Measurements from ENCODE around the gene PRKN. TPM values are rescaled to one million over a fixed set of nuclear protein-coding genes. Genes with fewer than 3 reads are reported as not detected.

PRKN gene
- total RNA-seq, 1 experiment from 2014 or later, result not detected

GRCh38 chr6:161494566-161494965 lies 1233.0 kb downstream of the PRKN start:
- no peaks in the 10 kb centered on the region for H3K36me3 ChIP-seq (ENCODE audit: low read depth)
- TF ChIP-seq, protein P1, sequence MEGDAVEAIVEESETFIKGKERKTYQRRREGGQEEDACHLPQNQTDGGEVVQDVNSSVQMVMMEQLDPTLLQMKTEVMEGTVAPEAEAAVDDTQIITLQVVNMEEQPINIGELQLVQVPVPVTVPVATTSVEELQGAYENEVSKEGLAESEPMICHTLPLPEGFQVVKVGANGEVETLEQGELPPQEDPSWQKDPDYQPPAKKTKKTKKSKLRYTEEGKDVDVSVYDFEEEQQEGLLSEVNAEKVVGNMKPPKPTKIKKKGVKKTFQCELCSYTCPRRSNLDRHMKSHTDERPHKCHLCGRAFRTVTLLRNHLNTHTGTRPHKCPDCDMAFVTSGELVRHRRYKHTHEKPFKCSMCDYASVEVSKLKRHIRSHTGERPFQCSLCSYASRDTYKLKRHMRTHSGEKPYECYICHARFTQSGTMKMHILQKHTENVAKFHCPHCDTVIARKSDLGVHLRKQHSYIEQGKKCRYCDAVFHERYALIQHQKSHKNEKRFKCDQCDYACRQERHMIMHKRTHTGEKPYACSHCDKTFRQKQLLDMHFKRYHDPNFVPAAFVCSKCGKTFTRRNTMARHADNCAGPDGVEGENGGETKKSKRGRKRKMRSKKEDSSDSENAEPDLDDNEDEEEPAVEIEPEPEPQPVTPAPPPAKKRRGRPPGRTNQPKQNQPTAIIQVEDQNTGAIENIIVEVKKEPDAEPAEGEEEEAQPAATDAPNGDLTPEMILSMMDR (conservative IDR thresholded peaks at IDR 0.05), result no peak
- TF ChIP-seq EZH2 (IDR thresholded peaks at IDR 0.05; ENCODE audit: low read depth), result no peak
- H3K27me3 ChIP-seq (ENCODE audit: insufficient read depth, low read depth), result peaks cover 5% of the 10 kb centered on the region; the same call in 1 of the 2 replicates
- no peak overlapping the region for H2AFZ ChIP-seq
- no TSS peak for BruUV-seq (replicated peaks)
- ChIA-PET POLR2A (ENCODE audit: unreplicated experiment) (no interaction called here), CTCF (no interaction called here)
- no peaks in the 10 kb centered on the region for H3K4me1 ChIP-seq (replicated peaks; ENCODE audit: insufficient read depth)
- no peak overlapping the region for H3K4me2 ChIP-seq
- no peak for DNase-seq
- H3K9me2 ChIP-seq (ENCODE audit: insufficient read depth), result no peaks in the 10 kb centered on the region
- no peaks in the 10 kb centered on the region for H3F3A ChIP-seq (ENCODE audit: insufficient read depth, low read depth)
- intact Hi-C loops (cut with micrococcal nuclease; ENCODE audit: unreplicated experiment), result no loop called here
- H3K9me3 ChIP-seq (ENCODE audit: insufficient read depth, low read depth), result no peaks in the 10 kb centered on the region
- no peaks in the 10 kb centered on the region for H3K79me2 ChIP-seq (ENCODE audit: low read depth)
- H3K27ac ChIP-seq, result no peak overlapping the region
- no peaks in the 10 kb centered on the region for H4K20me1 ChIP-seq (ENCODE audit: insufficient read depth)
- H3K4me3 ChIP-seq, result no peak overlapping the region

GRCh38 chr6:161493576-161494118 lies 1233.9 kb downstream of the PRKN start:
- Histone ChIP-seq H3F3A (ENCODE audit: insufficient read depth, low read depth) (no peaks in the 10 kb centered on the region), H3K36me3 (ENCODE audit: low read depth) (no peaks in the 10 kb centered on the region), H4K20me1 (ENCODE audit: insufficient read depth) (no peaks in the 10 kb centered on the region), H3K4me1 (replicated peaks; ENCODE audit: insufficient read depth) (no peaks in the 10 kb centered on the region), H3K4me3 (no peak overlapping the region), H3K27me3 (ENCODE audit: insufficient read depth, low read depth) (peaks cover 5% of the 10 kb centered on the region; the same call in 1 of the 2 replicates), H3K9me2 (ENCODE audit: insufficient read depth) (no peaks in the 10 kb centered on the region), H3K79me2 (ENCODE audit: low read depth) (no peaks in the 10 kb centered on the region), H3K4me2 (no peak overlapping the region), H3K27ac (no peak overlapping the region), H3K9me3 (ENCODE audit: insufficient read depth, low read depth) (no peaks in the 10 kb centered on the region), H2AFZ (no peak overlapping the region)
- intact Hi-C loops (cut with micrococcal nuclease; ENCODE audit: unreplicated experiment), result no loop called here
- no peak for DNase-seq
- no peak for TF ChIP-seq EZH2 (IDR thresholded peaks at IDR 0.05; ENCODE audit: low read depth)
- TF ChIP-seq, protein P1 (conservative IDR thresholded peaks at IDR 0.05), result no peak
- ChIA-PET POLR2A (ENCODE audit: unreplicated experiment) (no interaction called here), CTCF (no interaction called here)
- BruUV-seq (replicated peaks), result no TSS peak

DNA sequence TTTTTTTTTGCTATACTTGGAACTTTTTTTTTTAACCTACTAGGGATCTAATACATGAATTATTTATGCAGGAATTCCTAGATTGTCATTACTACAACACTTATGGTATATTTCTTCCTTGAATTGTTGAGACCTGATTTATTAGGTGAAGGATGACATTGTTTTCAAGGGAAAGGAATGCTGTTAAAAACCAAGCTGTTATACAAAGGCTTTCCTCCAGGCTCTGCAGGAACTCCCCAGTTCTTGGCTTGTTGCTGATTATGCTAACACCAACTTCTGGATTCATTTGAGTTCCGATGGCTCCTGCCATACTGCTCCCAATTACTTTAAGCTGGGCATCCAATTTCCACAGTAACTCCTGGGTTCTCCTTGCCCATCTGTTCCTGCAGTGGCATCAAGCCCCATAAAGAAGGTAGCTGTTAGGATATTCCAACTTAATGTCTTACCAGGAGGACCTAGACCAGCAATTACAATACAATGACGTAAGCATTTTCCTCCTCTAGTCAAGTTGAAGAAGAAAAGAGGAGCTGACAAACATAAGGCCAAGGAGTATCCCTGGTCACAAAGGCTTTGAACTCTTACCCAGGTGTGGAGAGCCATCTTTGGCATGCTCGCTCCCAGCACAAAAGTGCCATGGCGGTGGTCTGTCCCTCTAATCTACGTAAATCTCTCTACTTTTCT lies 1237.8 kb downstream of the PRKN start:
- Histone ChIP-seq H4K20me1 (ENCODE audit: insufficient read depth) (no peaks in the 10 kb centered on the region), H3F3A (ENCODE audit: insufficient read depth, low read depth) (no peaks in the 10 kb centered on the region), H3K27me3 (ENCODE audit: insufficient read depth, low read depth) (no peaks in the 10 kb centered on the region), H3K9me3 (ENCODE audit: insufficient read depth, low read depth) (no peaks in the 10 kb centered on the region), H3K4me3 (no peak overlapping the region), H3K4me1 (replicated peaks; ENCODE audit: insufficient read depth) (no peaks in the 10 kb centered on the region), H3K4me2 (no peak overlapping the region), H3K36me3 (ENCODE audit: low read depth) (no peaks in the 10 kb centered on the region), H3K79me2 (ENCODE audit: low read depth) (no peaks in the 10 kb centered on the region), H3K27ac (no peak overlapping the region), H3K9me2 (ENCODE audit: insufficient read depth) (no peaks in the 10 kb centered on the region), H2AFZ (no peak overlapping the region)
- intact Hi-C loops (cut with micrococcal nuclease; ENCODE audit: unreplicated experiment), result no loop called here
- DNase-seq, result no peak
- POLR2A ChIA-PET (ENCODE audit: unreplicated experiment), result no interaction called here
- TF ChIP-seq EZH2 (IDR thresholded peaks at IDR 0.05; ENCODE audit: low read depth), result no peak
- TF ChIP-seq, protein P1 (conservative IDR thresholded peaks at IDR 0.05), result no peak
- CTCF ChIA-PET, result no interaction called here
- no TSS peak for BruUV-seq (replicated peaks)
